Loucy (cell line): ENCODE data around the gene FALEC.

Experiments used
- EZH2phosphoT487 ChIP-seq: fragments of 200-600 bp; IDR thresholded peaks from 2 replicates; pipeline ENCODE4 v1.6.1; 2018; ENCODE audit warnings: antibody characterized with exemption, mild to moderate bottlenecking, moderate library complexity, borderline replicate concordance
- TF ChIP-seq, protein P1 (sequence below): fragments of 200-600 bp; sonication (generic); conservative IDR thresholded peaks from 2 replicates; pipeline ENCODE4 v1.5.1; 2014; ENCODE audit warnings: mild to moderate bottlenecking, antibody characterized with exemption, low read length

DNA sequence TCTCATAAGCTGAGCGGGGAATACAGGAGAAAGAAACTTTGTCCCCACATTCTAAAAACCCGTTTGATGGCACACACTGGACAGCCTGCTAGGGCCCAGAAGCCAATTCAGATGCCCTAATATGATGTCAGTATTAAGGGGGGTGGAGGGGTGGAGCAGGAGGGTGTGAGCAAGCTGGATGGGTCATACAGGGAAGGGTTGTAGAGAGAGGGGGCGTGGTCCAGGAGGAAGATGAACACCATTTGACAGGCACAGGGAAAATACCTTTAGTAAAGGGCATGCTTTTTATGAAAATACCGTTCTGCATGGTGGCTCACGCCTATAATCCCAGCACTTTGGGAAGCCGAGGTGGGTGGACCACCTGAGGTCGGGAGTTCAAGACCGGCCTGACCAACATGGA is 22.4 kb upstream of the FALEC start:
- TF ChIP-seq, protein P1, sequence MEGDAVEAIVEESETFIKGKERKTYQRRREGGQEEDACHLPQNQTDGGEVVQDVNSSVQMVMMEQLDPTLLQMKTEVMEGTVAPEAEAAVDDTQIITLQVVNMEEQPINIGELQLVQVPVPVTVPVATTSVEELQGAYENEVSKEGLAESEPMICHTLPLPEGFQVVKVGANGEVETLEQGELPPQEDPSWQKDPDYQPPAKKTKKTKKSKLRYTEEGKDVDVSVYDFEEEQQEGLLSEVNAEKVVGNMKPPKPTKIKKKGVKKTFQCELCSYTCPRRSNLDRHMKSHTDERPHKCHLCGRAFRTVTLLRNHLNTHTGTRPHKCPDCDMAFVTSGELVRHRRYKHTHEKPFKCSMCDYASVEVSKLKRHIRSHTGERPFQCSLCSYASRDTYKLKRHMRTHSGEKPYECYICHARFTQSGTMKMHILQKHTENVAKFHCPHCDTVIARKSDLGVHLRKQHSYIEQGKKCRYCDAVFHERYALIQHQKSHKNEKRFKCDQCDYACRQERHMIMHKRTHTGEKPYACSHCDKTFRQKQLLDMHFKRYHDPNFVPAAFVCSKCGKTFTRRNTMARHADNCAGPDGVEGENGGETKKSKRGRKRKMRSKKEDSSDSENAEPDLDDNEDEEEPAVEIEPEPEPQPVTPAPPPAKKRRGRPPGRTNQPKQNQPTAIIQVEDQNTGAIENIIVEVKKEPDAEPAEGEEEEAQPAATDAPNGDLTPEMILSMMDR = no peak
- no peak for TF ChIP-seq EZH2phosphoT487
